GM21786 (cell line): ENCODE data around the gene LLGL2.

Experiments
- ATAC-seq: cut with Tn5 transposase; IDR thresholded peaks from one replicate; pipeline ENCODE4 v1.9.1; 2021; ENCODE audit not compliant: unreplicated experiment

LLGL2 gene

DNA sequence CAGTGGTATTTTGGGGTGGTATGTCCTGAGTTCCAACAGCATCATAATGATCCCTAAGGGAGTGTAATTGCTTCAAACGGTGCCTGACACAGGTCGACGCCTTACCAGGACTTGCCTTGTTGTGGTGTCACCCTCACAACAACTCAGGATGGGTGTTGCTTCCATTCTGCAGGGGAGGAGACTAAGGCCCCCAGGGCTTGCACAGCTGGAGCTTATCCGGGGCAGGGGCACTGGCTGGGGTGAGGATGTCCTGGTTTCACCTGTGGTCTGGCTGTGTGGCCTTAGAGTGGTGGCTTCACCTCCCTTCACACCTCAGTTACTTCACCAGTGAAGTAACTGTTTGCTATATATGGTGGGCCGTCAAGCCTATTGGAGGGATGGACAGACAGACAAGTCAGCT is 23.3 kb downstream of the LLGL2 start:
- ATAC-seq = no peak

DNA sequence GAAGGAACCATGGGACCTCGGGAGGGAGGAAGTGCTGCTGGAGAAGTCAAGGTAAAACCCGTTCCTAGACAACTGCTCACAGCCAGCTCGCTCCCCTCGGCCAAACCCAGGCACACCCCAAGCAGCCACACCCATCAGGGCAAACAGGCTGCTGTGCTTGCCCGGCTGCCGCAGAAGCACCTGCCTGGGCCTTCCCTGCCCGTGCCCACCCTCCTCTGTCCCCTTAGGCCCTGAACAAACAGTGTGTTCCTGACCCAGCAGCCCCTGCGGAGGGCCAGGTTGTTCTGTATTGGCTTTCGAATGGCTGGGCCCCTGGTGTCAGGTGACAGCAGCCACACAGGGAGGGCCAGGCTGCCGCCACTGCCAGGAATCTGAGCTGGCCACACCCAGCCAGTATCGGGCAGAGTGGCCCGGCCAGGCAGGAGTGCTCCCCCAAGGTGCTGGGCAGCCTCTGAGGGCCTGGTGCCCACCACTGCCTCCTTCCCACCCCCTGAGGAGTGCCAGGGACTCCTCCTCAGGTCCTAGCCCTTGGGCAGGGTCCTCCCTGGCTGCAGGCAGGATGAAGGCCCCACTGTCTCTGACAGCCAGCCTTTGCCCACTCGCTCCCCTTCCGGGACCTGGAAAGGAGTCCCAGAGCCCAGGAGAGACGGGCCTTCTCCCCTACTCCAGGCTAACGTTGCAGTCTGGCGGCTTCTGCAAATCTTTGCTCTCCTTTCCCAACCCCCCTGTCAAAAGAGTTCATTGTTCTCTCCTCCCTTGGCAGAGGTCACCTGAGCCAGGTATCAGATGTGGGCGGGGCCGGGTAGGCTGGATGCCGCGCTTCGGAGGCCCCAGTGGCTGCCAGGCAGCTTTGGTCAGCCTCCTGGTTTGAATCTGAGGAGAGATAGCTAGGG is 24.0 kb downstream of the LLGL2 start:
- no peak for ATAC-seq

DNA sequence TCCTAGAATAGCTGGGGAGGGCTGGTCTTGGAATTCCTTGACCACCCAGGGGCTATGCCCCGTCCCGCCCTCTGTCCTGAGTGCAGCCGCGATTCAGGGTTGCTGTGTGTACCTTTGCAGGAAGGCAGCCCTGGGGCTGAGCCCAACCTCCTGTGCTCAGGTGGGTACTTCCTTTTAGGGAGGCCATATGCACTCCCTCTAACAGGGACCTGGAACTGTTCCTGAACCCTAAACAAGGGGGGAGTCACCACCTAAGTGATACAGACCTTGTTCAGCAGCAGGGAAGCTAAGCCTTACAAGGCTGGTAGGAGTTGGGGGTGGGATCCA is 24.6 kb downstream of the LLGL2 start:
- ATAC-seq = no peak

DNA sequence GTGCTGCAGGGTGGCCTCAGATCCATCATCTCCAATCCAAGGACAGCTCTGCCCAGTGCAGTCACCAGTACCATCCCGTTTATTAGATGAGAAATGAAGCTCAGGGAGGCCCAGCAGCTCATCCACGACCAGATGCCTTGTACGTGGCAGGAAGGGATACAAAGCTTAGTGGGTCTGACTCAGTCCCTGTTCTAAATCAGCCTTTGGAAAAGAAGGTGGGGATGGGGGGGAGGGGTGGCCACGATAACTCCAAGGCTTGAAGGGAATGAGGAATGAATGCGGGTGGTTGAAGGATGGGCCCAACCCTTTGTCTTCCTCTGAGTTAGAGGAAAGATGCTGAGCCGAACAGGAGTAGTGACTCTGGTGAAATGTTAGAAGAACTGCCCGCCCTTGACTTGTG is 25.8 kb downstream of the LLGL2 start:
- no peak for ATAC-seq

GRCh38 chr17:75552425-75553294 is 27.2 kb downstream of the LLGL2 start:
- no peak for ATAC-seq

DNA sequence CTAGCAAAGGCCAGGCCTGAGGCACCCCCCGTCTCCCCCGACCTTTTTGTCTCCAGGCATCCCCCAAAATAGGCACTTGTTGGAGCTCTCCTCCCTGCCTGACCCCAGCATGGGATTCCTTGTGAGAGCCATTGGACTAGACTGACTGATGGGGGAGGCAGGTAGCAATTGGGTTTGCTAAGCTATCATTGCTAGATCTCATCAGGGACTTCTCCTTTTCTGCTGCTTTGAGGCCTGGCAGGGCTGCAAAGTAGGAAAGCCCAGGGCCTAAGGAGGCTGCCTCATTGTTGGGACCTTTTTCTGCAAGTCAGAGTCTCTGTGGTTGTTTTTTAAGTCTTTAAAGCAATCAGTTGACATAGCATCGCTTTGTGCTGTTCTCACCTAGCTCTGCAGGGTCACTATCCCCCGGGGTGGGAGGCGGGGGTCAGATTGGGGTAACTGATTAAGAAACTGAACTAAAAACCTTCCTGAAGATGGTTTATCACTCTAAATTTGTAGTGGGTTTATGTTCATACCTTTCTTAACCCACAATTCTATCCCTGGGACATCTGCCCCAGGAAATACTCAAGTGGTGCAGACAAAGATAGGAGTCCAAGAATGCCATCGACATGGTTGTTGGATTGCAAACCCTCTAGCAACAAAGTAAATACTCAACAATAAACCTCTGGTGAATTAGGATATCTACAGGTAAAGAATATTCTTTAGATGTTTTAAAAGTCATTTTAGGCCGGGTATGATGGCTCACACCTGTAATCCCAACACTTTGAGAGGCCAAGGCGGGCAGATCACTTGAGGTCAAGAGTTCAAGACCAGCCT is 28.0 kb downstream of the LLGL2 start:
- ATAC-seq = no peak

- ATAC-seq = no peak
These were observed 30.2 kb downstream of the LLGL2 start for GRCh38 chr17:75555679-75556153.

DNA sequence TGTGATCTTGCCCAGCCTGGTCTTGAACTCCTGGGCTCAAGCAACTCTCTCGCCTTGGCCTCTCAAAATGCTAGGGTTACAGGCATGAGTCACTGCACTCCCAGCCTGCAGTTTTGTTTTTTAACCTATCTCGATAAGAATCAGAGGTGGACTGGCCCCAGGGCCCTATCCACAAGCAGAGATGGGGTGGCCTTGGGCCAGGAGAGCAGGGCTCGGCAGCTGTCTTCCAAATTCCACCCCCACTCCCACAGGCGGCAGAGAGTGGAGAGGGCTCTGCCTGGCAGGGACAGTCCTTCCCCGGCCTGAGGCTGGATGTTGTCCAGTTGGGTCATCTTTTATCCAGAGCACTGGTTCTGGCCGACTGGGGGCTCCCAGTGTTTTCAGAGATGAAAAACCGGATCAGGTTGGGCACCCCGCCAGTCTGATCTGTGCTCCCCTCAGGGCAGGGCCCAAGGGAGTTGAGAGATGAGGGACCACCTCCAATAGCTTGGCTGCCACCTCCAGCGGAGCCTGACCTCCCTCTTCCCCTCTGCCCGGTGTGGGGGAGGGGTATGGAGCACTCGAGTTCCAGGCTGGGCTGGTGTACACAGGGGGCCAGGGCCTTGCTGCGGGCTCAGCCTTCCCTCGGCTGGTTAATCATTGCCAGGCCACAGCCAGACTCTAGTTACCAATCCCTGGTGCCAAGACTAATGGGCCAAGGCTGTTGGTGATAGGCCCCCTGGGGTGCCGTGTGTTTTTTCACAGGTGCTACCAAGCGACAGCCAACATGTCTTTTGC is 31.8 kb downstream of the LLGL2 start:
- ATAC-seq = no peak

DNA sequence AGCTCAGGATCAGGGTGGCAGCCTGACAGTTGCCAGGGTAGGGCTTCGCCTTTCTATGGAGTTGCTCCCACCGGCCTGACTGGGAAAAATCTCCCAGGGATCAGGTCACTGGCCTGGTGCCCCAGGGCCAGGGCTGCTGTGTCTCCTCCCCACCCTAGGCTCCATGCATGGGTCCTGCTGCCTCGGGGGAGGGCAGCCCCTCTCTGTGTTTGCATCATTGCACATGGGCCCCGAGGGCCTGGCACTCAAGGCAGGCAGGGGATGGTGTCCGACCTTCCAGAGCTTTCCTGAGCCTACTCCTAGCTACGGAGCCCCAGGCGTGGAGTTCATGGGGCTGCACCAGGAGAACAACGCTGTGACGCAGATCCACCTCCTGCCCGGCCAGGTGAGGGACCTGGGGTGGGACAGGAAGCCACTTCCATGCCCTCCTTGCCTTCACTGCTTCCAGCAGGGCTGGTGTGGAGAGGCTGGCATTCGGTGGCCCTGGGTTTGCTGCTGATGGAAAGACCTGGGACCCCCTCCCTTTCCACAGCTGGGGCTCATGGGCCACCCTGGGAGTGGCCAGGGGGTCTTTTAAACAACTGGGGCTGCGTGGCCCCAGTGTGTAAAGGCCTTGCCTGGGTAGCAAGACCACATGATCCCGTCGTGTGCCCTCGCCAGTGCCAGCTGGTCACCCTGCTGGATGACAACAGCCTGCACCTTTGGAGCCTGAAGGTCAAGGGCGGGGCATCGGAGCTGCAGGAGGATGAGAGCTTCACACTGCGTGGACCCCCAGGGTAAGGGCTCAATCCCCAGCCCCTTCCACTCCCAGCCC is 32.6 kb downstream of the LLGL2 start:
- no peak for ATAC-seq

- ATAC-seq = no peak
These were observed 33.4 kb downstream of the LLGL2 start for GRCh38 chr17:75558666-75559530.

GRCh38 chr17:75559958-75560533 is 34.5 kb downstream of the LLGL2 start:
- ATAC-seq = no peak

DNA sequence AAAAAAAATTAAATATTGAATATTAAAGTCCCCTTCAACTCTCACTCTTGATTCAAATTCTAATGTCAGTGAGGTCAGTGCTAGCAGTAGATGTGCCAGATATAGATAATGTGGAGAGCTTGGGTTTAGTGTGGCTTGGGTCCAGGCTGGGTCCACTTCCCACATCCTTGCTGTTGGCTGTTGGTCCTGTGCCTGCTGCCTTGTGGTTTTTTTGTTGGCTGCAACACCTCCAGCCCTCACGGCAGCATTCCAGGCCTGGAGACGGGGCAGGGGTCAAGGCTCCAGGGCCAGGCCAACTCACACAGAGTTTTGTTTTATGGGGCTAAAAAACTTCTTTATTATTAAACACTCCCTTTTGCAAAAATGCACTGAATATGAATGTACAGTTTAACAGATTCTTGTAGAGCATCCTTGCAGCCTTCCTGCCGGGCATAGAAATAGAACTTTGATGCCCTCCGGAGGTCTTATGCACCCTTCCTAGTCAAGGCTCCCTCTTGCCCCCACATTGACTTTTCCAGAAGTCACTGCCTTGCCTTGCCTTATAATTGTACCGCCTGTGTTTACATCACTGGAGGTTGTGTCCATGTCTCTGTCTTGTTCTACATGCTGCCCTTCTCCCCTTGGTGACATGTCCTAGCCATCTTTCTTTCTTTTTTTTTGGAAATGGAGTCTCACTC is 36.6 kb downstream of the LLGL2 start:
- ATAC-seq = no peak

DNA sequence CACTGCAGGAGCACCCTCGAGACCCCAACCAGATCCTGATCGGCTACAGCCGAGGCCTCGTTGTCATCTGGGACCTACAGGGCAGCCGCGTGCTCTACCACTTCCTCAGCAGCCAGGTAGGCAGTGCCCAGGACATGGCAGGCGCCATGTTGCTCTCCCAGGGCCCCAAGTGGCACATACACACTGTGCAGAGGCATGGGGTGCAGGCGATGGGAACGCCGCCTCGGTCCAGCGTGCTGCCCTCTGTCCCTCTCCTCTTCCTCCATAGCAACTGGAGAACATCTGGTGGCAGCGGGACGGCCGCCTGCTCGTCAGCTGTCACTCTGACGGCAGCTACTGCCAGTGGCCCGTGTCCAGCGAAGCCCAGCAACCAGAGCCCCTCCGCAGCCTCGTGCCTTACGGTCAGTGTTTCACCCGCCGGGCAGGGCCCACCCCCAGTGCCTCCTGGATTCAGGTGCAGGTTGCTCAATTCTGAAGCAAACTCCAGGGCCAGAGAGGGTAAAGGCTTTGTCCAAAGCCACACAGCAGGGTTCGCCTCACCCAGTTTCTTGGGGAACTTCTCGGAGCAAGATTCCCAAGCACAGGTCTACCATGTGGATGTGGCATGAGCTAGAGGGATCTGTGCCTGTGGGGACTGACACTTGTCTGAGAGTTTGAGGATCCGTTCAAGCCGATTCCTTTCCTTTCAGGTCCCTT is 37.7 kb downstream of the LLGL2 start:
- ATAC-seq = no peak

GRCh38 chr17:75564195-75564594 is 38.7 kb downstream of the LLGL2 start:
- ATAC-seq = no peak

- ATAC-seq = no peak
These were observed 39.6 kb downstream of the LLGL2 start for GRCh38 chr17:75565066-75565465.

- no peak for ATAC-seq
These were observed 40.1 kb downstream of the LLGL2 start for GRCh38 chr17:75565618-75566017.

DNA sequence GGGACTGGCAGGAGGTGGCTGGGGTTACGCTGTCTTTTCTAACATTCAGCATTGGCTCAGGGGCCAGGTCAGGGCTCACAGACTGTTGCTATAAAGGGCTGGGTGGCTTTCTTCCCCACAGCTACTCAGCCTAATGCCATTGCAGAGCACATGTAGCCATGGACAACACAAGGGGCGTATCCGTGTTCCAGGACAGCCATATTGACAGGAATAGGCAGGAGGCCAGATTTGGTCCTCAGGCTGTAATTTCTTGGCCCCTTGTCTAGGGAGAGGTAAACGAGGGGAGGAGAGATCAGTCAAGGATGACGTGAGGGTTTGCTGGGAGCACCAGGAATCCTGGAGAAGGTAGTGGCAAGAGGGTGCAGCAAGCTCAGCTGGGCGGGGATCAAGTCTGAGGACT is 40.9 kb downstream of the LLGL2 start:
- ATAC-seq = no peak
